MM.1S (cell line): ENCODE data around the gene JSRP1.

Source experiments
- DNase-seq: peaks from one replicate; pipeline ENCODE4 v3.0.0-alpha.2; 2015
- H2AFZ ChIP-seq: fragments of 300-600 bp; sonication (generic); 2 replicates; pipeline ENCODE4 v1.6.0; 2016; ENCODE audit warnings: antibody characterized with exemption, low read length
- H3F3A ChIP-seq: fragments of 300-600 bp; sonication (generic); 2 replicates; pipeline ENCODE4 v1.6.1; 2016; ENCODE audit warnings: mild to moderate bottlenecking, antibody characterized with exemption, low read length, moderate library complexity, mixed read lengths; ENCODE audit not compliant: insufficient read depth
- H3K27ac ChIP-seq: fragments of 300-600 bp; sonication (generic); 2 replicates; pipeline ENCODE4 v1.5.1; 2016; ENCODE audit warnings: mild to moderate bottlenecking, low read length
- H3K27me3 ChIP-seq: fragments of 300-600 bp; sonication (generic); replicated peaks from 2 replicates; pipeline ENCODE4 v1.6.0; 2016; ENCODE audit warnings: low read length; ENCODE audit not compliant: insufficient read depth
- H3K36me3 ChIP-seq: fragments of 300-600 bp; sonication (generic); replicated peaks from 2 replicates; pipeline ENCODE4 v1.6.1; 2016; ENCODE audit warnings: mild to moderate bottlenecking, low read length, mixed read lengths; ENCODE audit not compliant: insufficient read depth
- H3K4me1 ChIP-seq: fragments of 300-600 bp; sonication (generic); 2 replicates; pipeline ENCODE4 v1.6.1; 2016; ENCODE audit warnings: low read length, mixed read lengths
- H3K4me2 ChIP-seq: fragments of 300-600 bp; sonication (generic); 2 replicates; pipeline ENCODE4 v1.6.0; 2016; ENCODE audit warnings: low read depth, low read length
- H3K4me3 ChIP-seq: fragments of 300-600 bp; sonication (generic); 2 replicates; pipeline ENCODE4 v1.5.1; 2016; ENCODE audit warnings: low read length, mixed read lengths
- H3K79me2 ChIP-seq: fragments of 300-600 bp; sonication (generic); 2 replicates; pipeline ENCODE4 v1.6.1; 2016; ENCODE audit warnings: mixed run types, low read length, mixed read lengths
- H3K9ac ChIP-seq: fragments of 300-600 bp; sonication (generic); 2 replicates; pipeline ENCODE4 v1.6.1; 2016; ENCODE audit warnings: low read length, mixed read lengths
- H3K9me2 ChIP-seq: fragments of 300-600 bp; sonication (generic); replicated peaks from 2 replicates; pipeline ENCODE4 v1.6.1; 2016; ENCODE audit warnings: mild to moderate bottlenecking, low read length, mixed read lengths; ENCODE audit not compliant: insufficient read depth
- H3K9me3 ChIP-seq: fragments of 300-600 bp; sonication (generic); replicated peaks from 2 replicates; pipeline ENCODE4 v1.6.1; 2016; ENCODE audit warnings: mild to moderate bottlenecking, low read length, mixed read lengths; ENCODE audit not compliant: insufficient read depth
- H4K20me1 ChIP-seq: fragments of 300-600 bp; sonication (generic); 2 replicates; pipeline ENCODE4 v1.6.1; 2016; ENCODE audit warnings: mild to moderate bottlenecking, low read length, moderate library complexity, mixed read lengths; ENCODE audit not compliant: insufficient read depth
- EZH2 ChIP-seq: fragments of 300-600 bp; sonication (generic); optimal IDR thresholded peaks from 2 replicates; pipeline ENCODE3; 2017; ENCODE audit warnings: low read depth, mild to moderate bottlenecking, antibody characterized with exemption, low read length, mixed read lengths
- EZH2phosphoT487 ChIP-seq: fragments of 300-600 bp; sonication (generic); IDR thresholded peaks from 2 replicates; pipeline ENCODE4 v1.6.1; 2018; ENCODE audit warnings: antibody characterized with exemption, low read length
- TF ChIP-seq, protein P1 (sequence below): fragments of 300-600 bp; sonication (generic); IDR thresholded peaks from 2 replicates; pipeline ENCODE4 v1.5.1; 2016; ENCODE audit warnings: antibody characterized with exemption, low read length, mixed read lengths

The JSRP1 gene

DNA sequence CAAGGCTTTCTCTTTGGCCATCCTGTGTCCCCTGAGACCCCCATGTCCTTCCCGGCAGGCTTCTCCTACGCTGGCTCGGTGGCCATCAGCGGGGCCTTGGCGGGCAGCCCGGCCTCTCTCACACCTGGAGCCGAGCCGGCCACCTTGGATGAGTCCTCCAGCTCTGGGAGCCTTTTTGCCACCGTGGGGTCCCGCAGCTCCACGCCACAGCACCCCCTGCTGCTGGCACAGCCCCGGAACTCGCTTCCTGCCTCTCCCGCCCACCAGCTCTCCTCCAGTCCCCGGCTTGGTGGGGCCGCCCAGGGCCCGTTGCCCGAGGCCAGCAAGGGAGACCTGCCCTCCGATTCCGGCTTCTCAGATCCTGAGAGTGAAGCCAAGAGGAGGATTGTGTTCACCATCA is 34.3 kb downstream of the JSRP1 start:
- Histone ChIP-seq H3K27me3 (no peaks in the 10 kb centered on the region), H3K36me3 (peaks cover 35% of the 10 kb centered on the region), H3K4me1 (no peaks in the 10 kb centered on the region), H3F3A (no peaks in the 10 kb centered on the region), H3K9me3 (no peaks in the 10 kb centered on the region), H2AFZ (no peak overlapping the region), H3K4me3 (no peak overlapping the region), H3K79me2 (peaks cover 46% of the 10 kb centered on the region), H3K27ac (no peak overlapping the region), H3K9ac (no peak overlapping the region), H3K4me2 (no peak overlapping the region), H4K20me1 (no peaks in the 10 kb centered on the region), H3K9me2 (no peaks in the 10 kb centered on the region)
- no peak for TF ChIP-seq EZH2phosphoT487
- TF ChIP-seq, protein P1, sequence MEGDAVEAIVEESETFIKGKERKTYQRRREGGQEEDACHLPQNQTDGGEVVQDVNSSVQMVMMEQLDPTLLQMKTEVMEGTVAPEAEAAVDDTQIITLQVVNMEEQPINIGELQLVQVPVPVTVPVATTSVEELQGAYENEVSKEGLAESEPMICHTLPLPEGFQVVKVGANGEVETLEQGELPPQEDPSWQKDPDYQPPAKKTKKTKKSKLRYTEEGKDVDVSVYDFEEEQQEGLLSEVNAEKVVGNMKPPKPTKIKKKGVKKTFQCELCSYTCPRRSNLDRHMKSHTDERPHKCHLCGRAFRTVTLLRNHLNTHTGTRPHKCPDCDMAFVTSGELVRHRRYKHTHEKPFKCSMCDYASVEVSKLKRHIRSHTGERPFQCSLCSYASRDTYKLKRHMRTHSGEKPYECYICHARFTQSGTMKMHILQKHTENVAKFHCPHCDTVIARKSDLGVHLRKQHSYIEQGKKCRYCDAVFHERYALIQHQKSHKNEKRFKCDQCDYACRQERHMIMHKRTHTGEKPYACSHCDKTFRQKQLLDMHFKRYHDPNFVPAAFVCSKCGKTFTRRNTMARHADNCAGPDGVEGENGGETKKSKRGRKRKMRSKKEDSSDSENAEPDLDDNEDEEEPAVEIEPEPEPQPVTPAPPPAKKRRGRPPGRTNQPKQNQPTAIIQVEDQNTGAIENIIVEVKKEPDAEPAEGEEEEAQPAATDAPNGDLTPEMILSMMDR: peak; percentile 9; the same call in 1 of the 2 replicates
- DNase-seq: no peak

DNA sequence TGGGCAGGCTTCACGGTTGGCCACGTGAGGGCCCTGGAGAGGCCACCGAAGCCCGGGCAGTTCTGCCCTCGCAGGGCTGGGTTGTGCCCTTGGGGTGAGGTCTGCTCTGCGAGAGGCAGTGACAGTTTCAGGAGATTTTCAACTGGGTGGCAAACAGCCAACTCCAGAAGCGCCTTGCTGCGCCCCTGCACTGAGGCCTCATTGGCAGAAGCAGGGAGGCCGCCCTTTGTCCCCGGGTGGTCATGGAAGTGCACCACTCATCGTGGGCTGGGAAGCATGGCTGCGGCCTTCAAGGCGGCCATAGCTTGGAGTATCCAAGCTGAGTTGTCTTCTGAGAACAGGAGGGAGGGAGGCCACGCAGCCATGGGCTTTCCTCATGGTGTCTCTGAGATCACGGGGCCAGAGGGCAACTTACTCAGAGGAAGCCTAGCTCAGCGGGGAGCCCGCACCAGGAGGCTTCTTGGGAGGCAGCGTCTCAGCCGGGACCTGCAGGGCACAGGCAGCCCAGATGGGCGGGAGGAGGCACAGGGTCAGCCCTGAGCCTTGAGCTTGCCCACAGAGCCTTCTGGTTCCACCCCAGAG is 34.9 kb downstream of the JSRP1 start:
- H3K27ac ChIP-seq: no peak overlapping the region

DNA sequence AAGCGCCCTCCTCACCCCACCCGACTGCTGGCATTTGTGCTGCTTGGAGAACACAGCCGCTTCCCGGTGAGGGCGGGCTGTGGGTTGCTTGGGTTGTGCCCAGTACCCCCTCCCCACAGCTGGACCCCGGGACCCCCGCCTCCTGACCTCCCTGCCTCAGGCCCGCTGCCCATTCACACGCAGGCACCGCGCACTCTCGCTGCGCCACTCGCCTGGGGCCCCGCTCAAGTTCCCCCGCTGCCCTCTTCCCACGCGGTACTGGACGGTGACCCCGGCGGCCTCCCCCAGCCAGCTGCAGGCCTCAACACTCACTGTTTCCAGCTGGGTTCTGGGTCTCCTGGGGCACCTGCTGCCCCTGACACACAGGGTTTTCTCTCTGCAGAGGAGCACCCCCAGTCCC is 36.5 kb downstream of the JSRP1 start:
- Histone ChIP-seq H3K4me3 (no peak overlapping the region), H3F3A (no peaks in the 10 kb centered on the region), H2AFZ (no peak overlapping the region), H3K9ac (no peak overlapping the region), H3K79me2 (peaks cover 46% of the 10 kb centered on the region), H3K27me3 (no peaks in the 10 kb centered on the region), H3K9me3 (no peaks in the 10 kb centered on the region), H3K36me3 (peaks cover 39% of the 10 kb centered on the region), H4K20me1 (no peaks in the 10 kb centered on the region), H3K27ac (no peak overlapping the region), H3K4me1 (no peaks in the 10 kb centered on the region), H3K4me2 (no peak overlapping the region), H3K9me2 (no peaks in the 10 kb centered on the region)
- TF ChIP-seq EZH2 (no peak), EZH2phosphoT487 (no peak)
- TF ChIP-seq, protein P1: no peak
- no peak for DNase-seq

More for the DNA sequence above, 34.9 kb downstream of the JSRP1 start:
- Histone ChIP-seq H3K9ac (no peak overlapping the region), H3K4me3 (no peak overlapping the region), H3K79me2 (peaks cover 48% of the 10 kb centered on the region), H3K9me2 (no peaks in the 10 kb centered on the region), H3K4me1 (no peaks in the 10 kb centered on the region), H3K4me2 (no peak overlapping the region), H3F3A (no peaks in the 10 kb centered on the region), H3K27me3 (no peaks in the 10 kb centered on the region), H4K20me1 (no peaks in the 10 kb centered on the region), H3K9me3 (no peaks in the 10 kb centered on the region), H3K36me3 (peaks cover 40% of the 10 kb centered on the region), H2AFZ (no peak overlapping the region)
- DNase-seq: no peak
- no peak for TF ChIP-seq EZH2
- no peak for TF ChIP-seq EZH2phosphoT487
- TF ChIP-seq, protein P1: no peak
